Iris pigment epithelial cell (primary cell): Measurements from ENCODE around the gene CLDN8.
A peak's percentile ranks its signal among the peaks of the same experiment; 100 is the strongest.

ENCODE experiments used
- DNase-seq: peaks from one replicate; pipeline ENCODE4 v3.0.0-alpha.2; 2011; ENCODE audit warnings: low read depth

The CLDN8 gene

DNA sequence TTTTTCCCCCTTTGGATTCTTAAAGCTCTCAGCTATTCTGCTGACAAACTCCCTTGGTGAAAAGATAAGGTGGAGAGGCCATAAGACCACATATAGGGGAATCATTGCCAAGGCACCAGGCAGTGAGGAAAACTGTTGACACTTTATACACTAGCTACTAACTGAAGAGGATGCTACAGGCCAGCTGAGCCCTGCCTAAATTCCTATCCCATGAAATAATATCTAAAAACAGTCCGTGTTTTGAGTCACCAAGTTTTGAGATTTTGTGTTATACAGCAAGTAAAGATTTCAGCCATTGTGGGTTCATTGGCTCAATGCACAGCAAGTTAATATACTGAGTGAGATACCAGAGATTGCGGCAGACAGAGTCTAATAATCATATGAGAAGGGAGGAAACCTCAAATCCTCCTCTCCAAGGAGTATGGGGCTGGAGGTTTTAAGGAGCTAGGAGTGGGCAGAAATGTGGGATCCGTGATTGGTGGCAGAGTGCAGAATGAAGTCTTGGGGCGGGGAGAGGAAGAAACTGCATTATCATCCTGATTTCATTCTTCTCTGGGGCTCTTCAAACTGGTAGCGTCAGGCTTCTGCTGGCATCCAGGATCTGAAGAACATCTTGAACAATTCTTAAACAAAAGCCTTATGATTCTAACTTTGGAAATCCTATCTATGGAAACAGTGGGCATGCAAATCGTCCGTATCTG lies 9.2 kb downstream of the CLDN8 start:
- DNase-seq, result peak; percentile 45

GRCh38 chr21:30200000-30200399 lies 15.9 kb downstream of the CLDN8 start:
- DNase-seq, result no peak

DNA sequence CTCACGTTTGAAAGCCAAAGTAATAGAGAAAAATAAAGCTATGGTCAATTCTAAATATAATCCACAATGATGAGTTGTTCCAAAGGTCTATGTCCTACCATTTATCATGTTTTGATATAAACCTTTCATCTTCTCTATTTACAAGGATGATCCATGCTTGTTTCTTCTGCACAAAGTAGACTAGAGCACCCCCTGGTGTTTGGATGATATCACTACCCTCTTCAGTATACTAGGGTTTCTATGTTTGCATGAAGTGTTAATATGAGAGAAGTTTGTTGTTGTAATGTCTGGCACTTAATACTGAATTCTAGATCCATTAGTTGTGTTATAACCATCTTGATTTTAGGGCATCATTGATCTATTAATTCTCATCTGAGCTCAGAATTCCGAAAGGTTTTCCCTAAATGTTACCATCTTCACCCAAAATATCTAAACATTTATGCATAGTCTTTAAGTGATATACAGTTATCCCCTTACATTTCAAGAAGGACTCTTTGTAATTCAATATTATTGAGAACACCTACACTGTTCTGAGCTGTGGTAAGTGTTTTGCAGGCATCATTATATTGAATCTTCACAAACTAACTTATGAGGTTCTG lies 21.1 kb downstream of the CLDN8 start:
- DNase-seq, result peak; percentile 30

DNA sequence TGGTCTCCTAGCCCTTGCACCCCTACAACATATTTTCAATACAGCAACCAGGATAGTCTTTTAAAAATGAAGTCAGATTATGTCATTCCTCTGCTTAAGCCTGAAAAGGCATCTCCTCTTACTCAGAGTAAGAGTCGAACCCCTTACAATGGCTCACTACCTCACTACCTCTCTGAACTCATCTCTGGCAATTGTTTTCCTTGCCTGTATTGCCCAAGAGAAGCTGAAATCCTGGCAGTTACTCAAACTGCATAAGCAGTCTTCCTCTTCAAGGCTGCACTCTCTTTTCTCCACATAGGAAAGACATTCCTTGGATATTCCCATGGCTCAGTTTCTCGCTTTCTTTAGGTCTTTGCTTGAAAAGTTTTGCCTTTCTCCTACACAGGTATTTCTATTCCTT lies 22.7 kb downstream of the CLDN8 start:
- peak; percentile 1 for DNase-seq

DNA sequence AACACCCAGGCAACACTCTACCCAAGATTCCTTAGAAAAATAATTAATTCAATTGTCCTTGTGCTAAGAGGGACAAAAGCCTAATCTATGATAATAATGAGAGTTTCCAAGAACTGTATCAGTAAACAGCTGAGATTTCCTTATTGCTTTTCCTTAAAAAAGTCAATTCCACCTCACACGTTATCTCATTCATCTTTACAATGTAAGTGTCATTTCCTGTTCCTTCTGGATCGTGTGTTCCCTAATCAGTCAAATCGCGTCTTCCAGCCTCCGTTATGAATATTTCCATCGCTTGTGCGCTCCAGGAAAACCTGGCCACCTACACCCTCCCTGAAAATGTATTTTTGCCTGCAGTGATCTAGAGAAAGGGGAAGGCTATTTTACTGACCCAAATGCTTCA lies 25.3 kb downstream of the CLDN8 start:
- no peak for DNase-seq

GRCh38 chr21:30189773-30190172 lies 26.1 kb downstream of the CLDN8 start:
- no peak for DNase-seq

DNA sequence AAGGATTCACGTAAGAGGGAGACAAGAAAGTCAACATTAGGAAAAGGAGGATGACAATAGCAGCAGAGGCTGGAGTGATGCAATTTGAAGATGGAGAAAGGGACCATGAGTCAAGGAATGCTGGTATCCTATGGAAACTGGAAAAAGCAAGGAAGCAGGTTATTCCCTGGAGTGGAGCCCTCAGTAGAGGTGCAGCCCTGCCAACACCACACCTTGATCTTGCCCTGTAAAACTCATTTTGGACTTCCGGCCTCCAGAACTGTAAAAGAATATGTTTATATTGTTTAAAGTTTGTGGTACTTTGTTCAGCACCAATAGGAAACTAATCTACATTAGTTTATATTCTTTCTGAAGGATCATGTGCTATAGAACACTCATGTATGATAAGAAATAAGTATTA lies 29.7 kb downstream of the CLDN8 start:
- no peak for DNase-seq

- DNase-seq, result no peak
Observed at GRCh38 chr21:30168086-30168485, 47.8 kb downstream of the CLDN8 start.

DNA sequence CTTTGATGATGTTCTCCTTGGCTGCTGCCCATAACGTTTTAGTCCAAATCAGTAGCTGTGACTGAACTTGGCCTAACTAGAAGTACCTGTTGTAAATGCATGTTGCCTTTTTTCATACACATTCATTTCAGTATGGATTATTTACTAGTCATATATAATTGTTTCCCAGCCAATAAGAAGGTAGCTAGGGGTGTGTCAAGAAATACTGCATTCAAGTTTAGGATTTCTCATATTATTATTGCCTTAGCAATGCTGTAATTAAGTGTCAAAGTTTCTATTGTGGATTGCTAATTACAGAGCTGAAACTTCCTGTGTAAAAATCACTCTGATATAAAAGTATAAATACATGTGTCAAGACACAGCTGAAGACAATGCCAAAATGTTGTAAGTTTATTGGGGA lies 49.2 kb downstream of the CLDN8 start, which contains the start of gene CLDN17:
Gene CLDN17 (minus strand): TSS at position 101 of the 400 bp plus-strand sequence. CDS start 188 bp downstream, outside the sequence.
- no peak for DNase-seq

DNA sequence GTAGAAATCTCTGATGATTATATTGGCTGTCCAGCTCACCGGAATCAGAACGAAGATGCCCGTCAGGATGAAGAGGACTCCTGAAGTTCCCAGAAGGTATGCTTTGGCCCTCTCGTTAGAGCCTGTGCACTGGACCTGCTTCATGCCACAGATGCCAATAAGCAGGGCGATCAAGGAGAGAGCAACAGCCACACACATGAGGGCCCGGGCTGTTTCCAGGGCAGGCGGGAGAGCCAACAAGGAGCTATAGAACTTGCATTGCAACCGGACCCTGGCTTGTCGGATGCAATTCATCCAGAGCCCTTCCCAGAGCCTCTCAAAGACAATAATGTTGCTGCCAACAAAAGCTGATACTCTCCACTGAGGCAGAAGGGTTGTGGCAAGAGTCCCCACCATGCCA lies 49.7 kb downstream of the CLDN8 start:
- DNase-seq, result no peak

DNA sequence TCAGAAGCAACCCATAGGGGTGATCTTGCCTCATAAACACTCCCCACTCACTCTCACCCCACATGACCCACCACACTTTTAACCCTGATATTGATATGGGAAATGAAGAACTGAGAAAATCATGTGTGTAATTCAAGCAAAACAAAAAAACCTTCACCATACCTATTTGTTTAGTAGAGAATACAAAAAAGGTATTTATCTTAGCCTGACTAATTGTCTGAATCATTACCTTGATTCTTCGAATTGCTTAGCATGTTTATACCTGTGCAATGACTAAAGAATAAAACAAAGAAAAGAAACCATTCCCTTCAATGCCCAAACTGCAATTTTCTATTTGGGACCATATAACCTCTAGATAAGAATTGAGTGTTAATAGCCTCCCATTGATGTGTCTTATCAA lies 51.1 kb downstream of the CLDN8 start:
- DNase-seq, result no peak
